NCI-H748 (cell line): Measurements from ENCODE around the gene TXK.
A peak's percentile ranks its signal among the peaks of the same experiment; 100 is the strongest.

Experiments
- DNase-seq: peaks from one replicate; lab custom pipeline; 2025; ENCODE audit not compliant: unreplicated experiment; lab: John Stamatoyannopoulos, UW

Gene TXK

GRCh38 chr4:48108309-48109073 is 25.6 kb downstream of the TXK start:
- no peak for DNase-seq

- DNase-seq, result no peak
These were observed 28.8 kb downstream of the TXK start for GRCh38 chr4:48105230-48105629.

GRCh38 chr4:48103483-48104139 is 30.4 kb downstream of the TXK start:
- no peak for DNase-seq

GRCh38 chr4:48102303-48102702 is 31.7 kb downstream of the TXK start:
- DNase-seq, result no peak

DNA sequence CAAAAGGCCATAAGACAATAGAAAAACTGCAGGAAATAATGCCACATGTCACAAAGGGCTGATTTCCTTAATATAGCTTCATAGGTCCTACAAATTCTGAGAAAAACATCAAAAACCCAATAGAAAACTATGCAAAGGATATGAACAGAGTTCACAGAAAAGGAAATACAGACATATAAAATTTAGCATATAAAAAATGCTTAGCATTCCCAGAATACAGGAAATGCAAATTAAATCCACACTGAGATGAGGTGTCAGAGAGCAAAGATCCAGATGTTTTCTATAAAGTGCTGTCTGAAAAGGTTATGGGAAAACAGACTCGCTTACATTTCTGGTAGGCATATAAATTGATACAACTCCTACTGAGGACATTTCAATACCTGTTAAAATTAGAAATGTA is 33.8 kb downstream of the TXK start:
- DNase-seq, result no peak

- DNase-seq, result no peak
These were observed 38.6 kb downstream of the TXK start for GRCh38 chr4:48095441-48095840.

GRCh38 chr4:48093991-48094416 is 40.0 kb downstream of the TXK start:
- DNase-seq, result no peak

DNA sequence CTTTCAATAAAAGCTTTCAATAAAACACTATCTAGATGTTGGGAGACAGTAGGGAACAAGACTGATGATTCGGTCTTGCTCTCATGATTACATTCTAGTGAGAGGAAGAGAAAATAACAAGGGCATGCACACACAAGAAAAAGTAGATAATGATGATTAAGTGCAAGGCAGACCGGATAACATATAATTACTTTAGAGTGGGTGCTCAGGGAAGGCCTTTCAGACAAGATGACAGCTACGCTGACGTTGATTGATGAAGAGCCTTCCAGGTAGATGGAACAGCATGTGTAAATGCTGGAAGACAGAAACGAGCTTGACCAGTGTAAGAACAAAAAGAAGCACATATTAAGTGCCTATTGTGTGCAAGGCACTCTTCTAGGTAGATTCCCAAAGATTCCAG is 43.4 kb downstream of the TXK start:
- peak; percentile 90 for DNase-seq

- DNase-seq, result no peak
These were observed 48.0 kb downstream of the TXK start for GRCh38 chr4:48085821-48086589.

DNA sequence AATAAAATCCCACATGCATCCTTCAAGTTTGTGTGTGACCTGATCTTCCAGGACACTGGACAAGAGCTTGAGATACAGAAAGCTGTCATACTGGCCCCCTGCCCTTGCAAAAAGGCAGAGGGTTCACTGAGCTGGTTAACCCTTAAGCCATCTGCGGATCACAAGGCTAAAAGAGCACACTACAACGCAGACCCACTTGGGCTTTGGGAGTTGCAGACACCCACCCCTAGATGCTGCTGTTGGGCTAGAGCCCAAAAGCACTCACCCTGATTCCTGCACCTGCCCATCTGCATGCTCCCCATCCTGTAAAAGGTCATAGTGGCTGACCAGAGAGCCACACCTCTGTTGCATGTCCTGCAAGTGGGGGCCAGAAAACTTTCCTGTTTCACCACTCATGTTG is 51.1 kb downstream of the TXK start:
- no peak for DNase-seq

GRCh38 chr4:48081196-48081595 is 52.9 kb downstream of the TXK start:
- DNase-seq, result no peak

DNA sequence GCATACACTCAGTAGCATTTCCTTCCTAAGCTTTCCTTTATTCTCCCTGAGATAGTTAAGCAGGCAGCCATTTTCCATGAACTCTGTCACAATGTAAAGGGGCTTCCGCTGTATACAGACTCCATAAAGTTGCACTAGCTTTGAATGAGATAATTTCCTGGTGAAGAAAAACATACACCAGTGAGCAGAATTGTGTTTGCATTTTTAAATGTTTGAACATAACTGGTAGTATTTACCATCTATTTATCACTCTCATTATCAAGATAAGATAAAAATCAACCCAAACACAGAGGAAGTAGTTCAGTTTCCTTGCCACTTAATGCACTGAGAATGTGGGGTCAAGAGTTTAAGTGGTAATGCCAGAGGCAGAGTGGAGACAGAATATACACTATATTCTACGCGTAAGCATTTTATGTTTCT is 54.1 kb downstream of the TXK start:
- no peak for DNase-seq

DNA sequence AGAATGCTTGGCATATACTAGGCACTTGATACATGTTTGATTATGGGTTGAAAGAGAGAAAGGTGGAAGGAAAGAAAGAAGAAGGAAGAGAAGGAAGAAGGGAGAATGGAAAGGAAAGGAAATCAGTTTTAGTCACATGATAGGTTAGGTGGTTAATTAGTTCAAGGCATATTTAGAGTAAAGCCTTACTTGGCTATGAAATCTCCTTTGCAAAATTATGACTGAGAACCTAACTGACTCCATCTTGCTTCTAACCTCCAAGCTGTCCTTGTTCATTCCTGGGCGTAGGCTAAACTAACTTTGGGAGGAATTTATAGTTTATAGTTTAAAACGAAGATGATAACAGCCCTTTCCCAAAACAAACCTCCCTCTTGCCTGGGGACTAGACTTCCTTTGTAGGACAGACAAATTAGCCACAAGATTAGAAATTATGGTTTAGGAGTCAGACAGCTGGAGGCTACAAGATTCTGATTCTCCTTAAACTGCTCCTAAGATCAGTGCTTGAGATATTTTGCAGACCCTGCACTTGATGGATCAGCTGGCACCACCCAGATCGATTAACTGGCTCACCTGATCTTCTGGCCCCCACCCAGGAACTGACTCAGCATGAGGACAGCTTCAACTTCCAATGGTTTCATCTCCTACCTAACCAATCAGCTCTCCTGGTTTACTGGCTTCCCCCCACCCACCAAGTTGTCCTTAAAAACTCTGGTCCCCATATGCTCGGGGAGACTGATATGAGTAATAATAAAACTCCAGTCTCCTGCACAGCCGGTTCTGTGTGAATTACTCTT is 55.0 kb downstream of the TXK start:
- DNase-seq, result no peak

DNA sequence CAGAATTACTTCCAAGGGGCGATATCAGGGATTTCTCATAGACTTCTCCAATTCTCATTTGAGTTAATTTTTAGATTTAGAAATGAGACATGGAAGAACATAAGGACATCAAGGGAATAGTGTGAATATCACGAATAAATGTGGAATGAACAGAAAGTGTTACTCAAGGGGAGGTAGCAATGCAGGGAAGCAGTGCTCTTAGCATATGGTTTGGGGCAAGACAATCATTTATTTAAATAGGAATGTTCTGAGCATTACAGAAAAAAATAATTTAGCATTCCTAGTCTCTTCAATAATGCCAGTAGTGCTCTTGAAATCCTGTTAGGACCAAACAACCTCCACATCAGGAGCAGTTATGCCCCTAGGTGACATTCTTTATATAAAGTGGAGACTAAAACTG is 55.6 kb downstream of the TXK start:
- DNase-seq, result no peak

GRCh38 chr4:48074657-48075056 is 59.4 kb downstream of the TXK start:
- no peak for DNase-seq

DNA sequence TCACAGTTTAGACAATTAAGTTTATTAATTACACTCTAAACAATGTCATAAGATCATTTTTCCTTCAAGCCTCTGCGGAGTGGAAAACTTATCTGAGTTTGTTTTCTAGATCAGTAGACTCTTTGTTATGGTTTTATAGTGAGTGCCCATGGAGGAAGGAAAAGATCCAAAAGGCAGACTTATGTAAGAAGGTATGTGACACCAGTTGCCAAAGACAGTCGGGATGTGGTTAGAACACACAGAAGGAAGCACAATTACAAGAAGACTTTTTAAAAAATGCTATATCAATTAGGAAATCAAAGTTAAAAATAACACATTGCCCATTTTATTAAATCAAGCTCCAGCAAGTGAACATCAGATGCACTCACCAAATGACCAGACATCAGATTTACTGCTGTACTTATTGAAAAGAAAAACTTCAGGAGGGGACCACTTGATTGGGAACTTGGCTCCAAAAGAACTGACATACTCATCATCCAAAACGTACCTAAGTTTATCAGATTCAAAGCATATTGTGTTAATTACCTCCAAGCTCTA is 60.4 kb downstream of the TXK start:
- DNase-seq, result no peak

GRCh38 chr4:48071191-48071590 is 62.9 kb downstream of the TXK start:
- no peak for DNase-seq

- no peak for DNase-seq
These were observed 65.0 kb downstream of the TXK start for GRCh38 chr4:48069026-48069425.

DNA sequence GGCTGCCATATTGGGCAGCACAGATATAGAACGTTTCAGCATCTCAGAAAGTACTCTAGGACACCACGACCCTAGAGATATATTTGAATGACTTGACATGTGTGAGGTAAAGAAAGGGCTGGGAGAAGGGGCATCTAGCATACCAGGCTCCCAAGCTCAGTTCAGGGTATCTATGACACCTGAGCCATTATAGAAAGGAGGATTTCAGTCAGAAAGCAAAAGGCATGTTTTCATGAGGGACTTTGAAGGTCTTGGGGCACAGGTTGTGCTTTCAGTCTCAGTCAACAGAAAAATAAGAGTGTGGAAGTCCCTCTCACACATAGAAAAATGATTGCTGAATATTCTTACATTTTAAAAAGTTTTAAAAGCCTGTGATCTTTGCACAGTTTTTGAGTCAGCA is 65.9 kb downstream of the TXK start:
- DNase-seq, result no peak

DNA sequence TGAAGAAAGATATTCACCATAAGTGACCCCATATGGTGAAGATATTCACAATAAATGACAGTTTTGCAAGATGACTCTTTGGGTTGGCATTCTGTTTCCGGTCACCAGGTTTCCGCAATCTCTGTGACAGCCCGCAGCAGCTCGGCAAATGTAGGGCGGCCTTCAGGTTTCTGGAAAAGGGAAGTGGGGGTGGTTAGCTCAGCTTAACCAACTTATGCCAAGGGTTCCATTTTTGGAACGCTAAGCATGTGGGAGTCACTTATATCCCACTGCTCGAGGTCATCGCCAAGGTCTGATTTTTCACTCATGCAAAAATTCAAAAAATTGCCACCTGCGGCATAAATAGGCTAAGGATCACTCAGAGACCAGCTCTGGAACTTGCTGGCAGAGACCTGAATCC is 66.5 kb downstream of the TXK start:
- no peak for DNase-seq

DNA sequence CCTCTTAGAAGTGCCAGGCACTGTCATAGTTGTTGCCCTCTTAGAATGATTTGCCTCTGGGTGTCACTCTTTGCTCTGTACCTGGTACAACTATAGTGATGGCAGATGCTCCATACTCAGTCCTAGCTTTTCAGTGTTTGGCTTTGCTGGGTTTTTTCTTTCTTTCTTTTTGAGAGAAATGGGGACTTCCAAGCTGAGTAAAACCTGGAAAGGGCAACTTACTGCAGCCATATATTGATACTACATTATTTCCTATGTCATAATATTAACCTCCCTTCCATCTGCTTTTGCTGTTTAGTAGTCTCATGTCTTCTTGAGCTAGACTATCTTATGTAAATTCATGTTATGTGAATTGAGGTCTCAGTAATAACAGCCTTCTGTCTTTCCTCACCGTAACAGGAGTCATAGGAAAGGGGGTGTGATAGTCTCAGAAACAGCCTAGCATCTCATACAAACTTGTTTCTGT is 68.4 kb downstream of the TXK start:
- no peak for DNase-seq
